Upper lobe of left lung (tissue), 4 donors: ENCODE data around the gene TMEM259.

Experiments used
- CTCF ChIP-seq, 6 experiments: fragments of 450-650 bp in 4 of 6; fragments of 200-600 bp in 2 of 6; sonication (generic) in 2 of 6; IDR thresholded peaks; one replicate each; pipeline ENCODE4 v1.5.1; 2016 to 2019; ENCODE audit warnings: antibody characterized with exemption in 6 of 6
- POLR2AphosphoS5 ChIP-seq, 2 donors: sonication (generic); formaldehyde crosslinking; IDR thresholded peaks; one replicate each; pipeline ENCODE4 v1.5.1; 2017; ENCODE audit warnings: antibody characterized with exemption in 2 of 2

GRCh38 chr19:1069009-1069779 lies 48.3 kb upstream of the TMEM259 start:
- TF ChIP-seq CTCF (IDR thresholded peaks at IDR 0.05) (peak in 2 of 6 experiments; percentile 29 to 48), POLR2AphosphoS5 (IDR thresholded peaks at IDR 0.05) (peak; percentile 69 to 77)
